ENCODE results near the gene CIRBP. TPM values are rescaled to one million over a fixed set of nuclear protein-coding genes. Genes with fewer than 3 reads are reported as not detected.
A peak's percentile ranks its signal among the peaks of the same experiment; 100 is the strongest.
"Not testable (repeated sequence)": the region's sequence is repeated elsewhere in the genome, so short reads cannot be mapped to it uniquely, and the experiment has no call there.

Gene CIRBP
- total and polyA plus RNA-seq, 3 experiments from 2014 or later = 238 to 258 (median 253) TPM

GRCh38 chr19:1244693-1245451, 24.3 kb upstream of the CIRBP start:
- peak overlapping the region; percentile 38 for H3K27ac ChIP-seq (ENCODE audit: low read depth, low read length)
- H3K4me3 ChIP-seq (ENCODE audit: low read length) = no peak overlapping the region
- H3K36me3 ChIP-seq (ENCODE audit: insufficient read depth, low read length) = no peaks in the 10 kb centered on the region
- POLR2A ChIA-PET = interaction anchor here (0.5 to 4.4 kb wide), 13 partner anchors 8 to 261 kb away, joined by 3 to 280 read pairs (median 5); partner anchors contain the start of genes CIRBP, FAM174C, PCSK4 and WDR18
- peaks cover 51% of the 10 kb centered on the region for H3K4me1 ChIP-seq (ENCODE audit: insufficient read depth, low read length)
- H3K36me3 Mint-ChIP-seq = peaks cover 0 to 8% (median 0%) of the 10 kb centered on the region in 3 donors
- H3K9me3 Mint-ChIP-seq = no peaks in the 10 kb centered on the region
- H3K9me3 ChIP-seq (ENCODE audit: low read length) = no peaks in the 10 kb centered on the region
- CTCF ChIA-PET = interaction anchor here (0.6 to 7.5 kb wide), 35 partner anchors 10 to 382 kb away, joined by 3 to 484 read pairs (median 5); partner anchors contain the start of genes ARHGAP45, CIRBP, FAM174C and RNU6-2
- peak overlapping the region; percentile 64 to 85 (median 70) for H3K4me3 Mint-ChIP-seq
- peaks cover 0 to 2% of the 10 kb centered on the region in 2 donors for H3K27me3 Mint-ChIP-seq
- H3K27me3 ChIP-seq (ENCODE audit: insufficient read depth, low read length, poor library complexity, severe bottlenecking) = no peaks in the 10 kb centered on the region
- peaks cover 11 to 36% (median 14%) of the 10 kb centered on the region in 3 donors for H3K4me1 Mint-ChIP-seq
- DNase-seq = peak in 1 of 5 donors; percentile 67
- peak overlapping the region; percentile 71 to 98 (median 92) for H3K27ac Mint-ChIP-seq

GRCh38 chr19:1245494-1246264, 23.5 kb upstream of the CIRBP start:
- peak overlapping the region in 1 of 7 donors; percentile 73 for H3K4me3 Mint-ChIP-seq
- no peaks in the 10 kb centered on the region for H3K9me3 ChIP-seq (ENCODE audit: low read length)
- H3K27me3 Mint-ChIP-seq = peaks cover 0 to 2% of the 10 kb centered on the region in 2 donors
- H3K9me3 Mint-ChIP-seq = no peaks in the 10 kb centered on the region
- peaks cover 11 to 35% (median 13%) of the 10 kb centered on the region in 3 donors for H3K4me1 Mint-ChIP-seq
- POLR2A ChIA-PET = interaction anchor here (0.5 to 4.4 kb wide), 7 partner anchors 18 to 262 kb away, joined by 3 to 280 read pairs (median 5); partner anchors contain the start of genes CIRBP, FAM174C and WDR18
- H3K27me3 ChIP-seq (ENCODE audit: insufficient read depth, low read length, poor library complexity, severe bottlenecking) = no peaks in the 10 kb centered on the region
- H3K27ac Mint-ChIP-seq = peak overlapping the region in 4 of 8 donors; percentile 19 to 87 (median 24)
- CTCF ChIA-PET = interaction anchor here (1.2 to 7.5 kb wide), 5 partner anchors 13 to 219 kb away, joined by 3 to 484 read pairs (median 15); partner anchors contain the start of gene CIRBP
- H3K4me1 ChIP-seq (ENCODE audit: insufficient read depth, low read length) = peaks cover 46% of the 10 kb centered on the region
- H3K27ac ChIP-seq (ENCODE audit: low read depth, low read length) = no peak overlapping the region
- no peaks in the 10 kb centered on the region for H3K36me3 ChIP-seq (ENCODE audit: insufficient read depth, low read length)
- peak in 1 of 5 donors; percentile 57 for DNase-seq
- peaks cover 0 to 8% (median 0%) of the 10 kb centered on the region in 3 donors for H3K36me3 Mint-ChIP-seq
- H3K4me3 ChIP-seq (ENCODE audit: low read length) = no peak overlapping the region

DNA sequence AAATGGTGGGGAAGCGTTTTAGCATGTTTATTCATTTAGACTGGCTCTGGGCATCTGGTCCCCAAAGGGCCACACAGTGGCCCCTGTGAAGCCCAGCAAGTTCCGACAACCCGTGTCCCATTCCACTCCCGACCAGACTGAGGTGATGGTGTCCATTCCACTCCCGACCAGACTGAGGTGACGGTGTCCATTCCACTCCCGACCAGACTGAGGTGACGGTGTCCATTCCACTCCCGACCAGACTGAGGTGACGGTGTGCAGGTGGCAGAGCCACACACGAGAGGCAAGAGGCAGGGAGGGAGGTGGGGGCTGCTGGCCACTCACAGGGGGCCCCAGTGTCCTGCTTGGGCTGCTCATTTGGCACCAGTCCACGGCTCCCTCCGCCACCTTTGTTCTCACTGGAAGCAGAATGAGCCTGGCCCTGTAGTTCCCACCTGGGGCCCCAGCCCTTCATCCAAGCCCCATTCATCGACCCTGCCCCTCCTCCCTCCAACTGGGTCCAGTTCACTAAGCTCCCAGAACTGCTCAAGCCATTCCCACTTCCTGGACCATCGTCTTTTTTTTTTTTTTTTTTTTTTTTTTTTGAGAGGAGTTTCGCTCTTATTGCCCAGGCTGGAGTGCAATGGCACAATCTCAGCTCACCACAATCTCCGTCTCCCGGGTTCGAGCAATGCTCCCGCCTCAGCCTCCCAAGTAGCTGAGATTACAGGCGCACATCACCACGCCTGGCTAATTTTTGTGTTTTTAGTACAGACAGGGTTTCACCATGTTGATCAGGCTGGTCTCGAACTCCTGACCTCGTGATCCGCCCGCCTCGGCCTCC, 22.7 kb upstream of the CIRBP start:
- POLR2A ChIA-PET = interaction anchor here (0.6 to 4.4 kb wide), 5 partner anchors 12 to 548 kb away, joined by 4 to 280 read pairs (median 6); partner anchors contain the start of genes CIRBP and FAM174C

GRCh38 chr19:1247748-1248138, 21.4 kb upstream of the CIRBP start:
- peak overlapping the region; percentile 84 for H3K27ac ChIP-seq (ENCODE audit: low read depth, low read length)
- H3K36me3 Mint-ChIP-seq = peaks cover 0 to 16% (median 0%) of the 10 kb centered on the region in 3 donors
- peak overlapping the region in 6 of 7 donors; percentile 46 to 91 (median 54) for H3K4me3 Mint-ChIP-seq
- H3K9me3 ChIP-seq (ENCODE audit: low read length) = no peaks in the 10 kb centered on the region
- H3K4me3 ChIP-seq (ENCODE audit: low read length) = no peak overlapping the region
- peaks cover 0 to 6% of the 10 kb centered on the region in 2 donors for H3K27me3 Mint-ChIP-seq
- no peaks in the 10 kb centered on the region for H3K9me3 Mint-ChIP-seq
- CTCF ChIA-PET = interaction anchor here (7.5 kb wide), 1 partner anchor 17 kb away, joined by 484 read pairs; the partner anchor contains the start of gene CIRBP
- H3K4me1 Mint-ChIP-seq = peaks cover 4 to 21% (median 6%) of the 10 kb centered on the region in 3 donors
- no peaks in the 10 kb centered on the region for H3K36me3 ChIP-seq (ENCODE audit: insufficient read depth, low read length)
- no peak for DNase-seq
- peak overlapping the region in 7 of 8 donors; percentile 29 to 87 (median 54) for H3K27ac Mint-ChIP-seq
- peaks cover 32% of the 10 kb centered on the region for H3K4me1 ChIP-seq (ENCODE audit: insufficient read depth, low read length)
- no peaks in the 10 kb centered on the region for H3K27me3 ChIP-seq (ENCODE audit: insufficient read depth, low read length, poor library complexity, severe bottlenecking)
- POLR2A ChIA-PET = interaction anchor here (0.6 kb wide), 1 partner anchor 19 kb away, joined by 3 read pairs; no protein-coding TSS in a partner anchor

More for the DNA sequence above, 22.7 kb upstream of the CIRBP start:
- H3K36me3 Mint-ChIP-seq = peaks cover 0 to 11% (median 0%) of the 10 kb centered on the region in 3 donors
- not testable (repeated sequence) for H3K36me3 ChIP-seq (ENCODE audit: insufficient read depth, low read length); H3K27me3 Mint-ChIP-seq; H3K27ac ChIP-seq (ENCODE audit: low read depth, low read length); H3K9me3 ChIP-seq (ENCODE audit: low read length); H3K27me3 ChIP-seq (ENCODE audit: insufficient read depth, low read length, poor library complexity, severe bottlenecking); H3K9me3 Mint-ChIP-seq; H3K4me3 ChIP-seq (ENCODE audit: low read length)
- H3K4me1 Mint-ChIP-seq = peaks cover 7 to 29% (median 8%) of the 10 kb centered on the region in 3 donors
- H3K27ac Mint-ChIP-seq = peak overlapping the region in 5 of 8 donors; percentile 19 to 87 (median 61)
- H3K4me3 Mint-ChIP-seq = peak overlapping the region in 3 of 7 donors; percentile 26 to 78 (median 73)
- H3K4me1 ChIP-seq (ENCODE audit: insufficient read depth, low read length) = peaks cover 38% of the 10 kb centered on the region
- CTCF ChIA-PET = interaction anchor here (1.1 to 7.5 kb wide), 2 partner anchors 13 to 19 kb away, joined by 5 to 484 read pairs; partner anchors contain the start of gene CIRBP
- peak in 1 of 5 donors; percentile 57 for DNase-seq

- peak; percentile 66 to 86 (median 77) for DNase-seq
- no peaks in the 10 kb centered on the region for H3K9me3 Mint-ChIP-seq
- H3K27ac Mint-ChIP-seq = peak within 1 kb of the TSS; percentile 54 to 100 (median 79)
- H3K36me3 Mint-ChIP-seq = peaks cover 0 to 17% (median 0%) of the 10 kb centered on the region in 3 donors
- peak within 1 kb of the TSS; percentile 65 for H3K4me3 ChIP-seq (ENCODE audit: low read length)
- peak within 1 kb of the TSS; percentile 72 to 100 (median 73) for H3K4me3 Mint-ChIP-seq
- H3K4me1 Mint-ChIP-seq = peaks cover 4 to 17% (median 6%) of the 10 kb centered on the region in 3 donors
- CTCF ChIA-PET = interaction anchor here (1.0 kb wide), 2 partner anchors 18 to 21 kb away, joined by 4 to 8 read pairs; partner anchors contain the start of gene CIRBP
- H3K36me3 ChIP-seq (ENCODE audit: insufficient read depth, low read length) = no peaks in the 10 kb centered on the region
- H3K27me3 Mint-ChIP-seq = peaks cover 0 to 6% of the 10 kb centered on the region in 2 donors
- peak within 1 kb of the TSS; percentile 84 for H3K27ac ChIP-seq (ENCODE audit: low read depth, low read length)
- POLR2A ChIA-PET = interaction anchor here (0.6 to 2.2 kb wide), 5 partner anchors 13 to 170 kb away, joined by 3 to 22 read pairs (median 3); partner anchors contain the start of gene CIRBP
- peaks cover 32% of the 10 kb centered on the region for H3K4me1 ChIP-seq (ENCODE audit: insufficient read depth, low read length)
- no peaks in the 10 kb centered on the region for H3K27me3 ChIP-seq (ENCODE audit: insufficient read depth, low read length, poor library complexity, severe bottlenecking)
- H3K9me3 ChIP-seq (ENCODE audit: low read length) = no peaks in the 10 kb centered on the region
Observed at GRCh38 chr19:1248139-1248785, 20.9 kb upstream of the CIRBP start, which contains the start of gene MIDN. Gene MIDN, plus strand, starts transcription at chr19:1248583. Its CDS starts 1,714 bp downstream, at chr19:1250297.

- peak overlapping the region in 6 of 8 donors; percentile 75 to 96 (median 83) for H3K27ac Mint-ChIP-seq
Observed at GRCh38 chr19:1248786-1249297, 20.3 kb upstream of the CIRBP start.

More at GRCh38 chr19:1248786-1249297, 20.3 kb upstream of the CIRBP start:
- Mint-ChIP-seq H3K36me3 (peaks cover 0 to 20% (median 0%) of the 10 kb centered on the region in 3 donors), H3K9me3 (no peaks in the 10 kb centered on the region), H3K27me3 (peaks cover 0 to 8% of the 10 kb centered on the region in 2 donors), H3K4me3 (peak overlapping the region; percentile 66 to 91 (median 73)), H3K4me1 (peaks cover 4 to 19% (median 8%) of the 10 kb centered on the region in 3 donors)
- H3K9me3 ChIP-seq (ENCODE audit: low read length) = no peaks in the 10 kb centered on the region
- ChIA-PET POLR2A (interaction anchor here (1.0 to 2.2 kb wide), 3 partner anchors 12 to 20 kb away, joined by 3 to 22 read pairs (median 7); partner anchors contain the start of gene CIRBP), CTCF (interaction anchor here (1.0 kb wide), 2 partner anchors 18 to 20 kb away, joined by 4 to 8 read pairs; partner anchors contain the start of gene CIRBP)
- H3K4me3 ChIP-seq (ENCODE audit: low read length) = peak overlapping the region; percentile 65
- H3K27me3 ChIP-seq (ENCODE audit: insufficient read depth, low read length, poor library complexity, severe bottlenecking) = no peaks in the 10 kb centered on the region
- peaks cover under 1% of the 10 kb centered on the region for H3K36me3 ChIP-seq (ENCODE audit: insufficient read depth, low read length)
- H3K27ac ChIP-seq (ENCODE audit: low read depth, low read length) = peak overlapping the region; percentile 84
- peak; percentile 81 to 91 (median 88) for DNase-seq
- H3K4me1 ChIP-seq (ENCODE audit: insufficient read depth, low read length) = peaks cover 32% of the 10 kb centered on the region
